GM12878 (cell line): ENCODE measurements around the gene NUP54. TPM values are rescaled to one million over a fixed set of nuclear protein-coding genes. Genes with fewer than 3 reads are reported as not detected.

Experiments used
- ATAC-seq: fragments of 200-7000 bp; cut with Tn5 transposase; 3 replicates; pipeline ENCODE4 v1.9.1; 2020; ENCODE audit warnings: mild to moderate bottlenecking, moderate library complexity
- BruUV-seq: library from RNA; stranded (reverse); fragments of 400-500 nt; replicated peaks from 2 replicates; lab custom pipeline; 2021; lab: Mats Ljungman, UMichigan
- CTCF ChIA-PET: fragments of 300-600 bp; sonication (Branson Sonifier 250); formaldehyde crosslinking; extraction: SDS; loops from one replicate; lab custom pipeline; 2021; ENCODE audit warnings: inconsistent platforms; lab: Yijun Ruan, JAX
- POLR2A ChIA-PET: fragments of 350-600 bp; formaldehyde crosslinking; extraction: SDS; loops from one replicate; lab custom pipeline; 2021; ENCODE audit warnings: inconsistent platforms; lab: Charles Lee
- RAD21 ChIA-PET: fragments of 300-600 bp; sonication (Branson Sonifier 250); formaldehyde crosslinking; loops from one replicate; lab custom pipeline; 2023; ENCODE audit warnings: antibody characterized with exemption; ENCODE audit not compliant: unreplicated experiment; lab: Charles Lee
- SMC1A ChIA-PET: fragments of 300-600 bp; sonication (Branson Sonifier 250); formaldehyde crosslinking; loops from one replicate; lab custom pipeline; 2023; ENCODE audit not compliant: unreplicated experiment, uncharacterized antibody; lab: Charles Lee
- DNase-seq: peaks from one replicate; pipeline ENCODE4 v3.0.0-alpha.2; 2011; ENCODE audit warnings: low read depth, low spot score
- FAIRE-seq: peaks from 3 replicates; lab custom pipeline; 2011; peaks lifted over from hg19 to GRCh38; lab: Jason Lieb, UNC
- H2AFZ ChIP-seq: 2 replicates; pipeline ENCODE4 v1.6.0; 2011; ENCODE audit warnings: low read depth, low read length, control low read depth; ENCODE audit not compliant: control insufficient read depth
- H3K27ac ChIP-seq: 2 replicates; pipeline ENCODE4 v1.5.1; 2011; ENCODE audit warnings: control low read depth; ENCODE audit not compliant: control insufficient read depth, insufficient read depth
- H3K27me3 ChIP-seq, 2 experiments: replicated peaks in 1 of 2; 2 replicates each; pipeline versions ENCODE4 v1.6.0 to v1.6.1; 2011; ENCODE audit warnings: low read length in 1 of 2; ENCODE audit not compliant: control insufficient read depth in 2 of 2, insufficient read depth in 2 of 2
- H3K36me3 ChIP-seq, 2 experiments: 2 replicates each; pipeline ENCODE4 v1.5.1; 2011; ENCODE audit warnings: low read length in 1 of 2; ENCODE audit not compliant: control insufficient read depth in 2 of 2, insufficient read depth in 2 of 2
- H3K4me1 ChIP-seq: 2 replicates; pipeline ENCODE4 v1.6.1; 2011; ENCODE audit warnings: mild to moderate bottlenecking, low read length, moderate library complexity, mixed read lengths; ENCODE audit not compliant: control insufficient read depth, insufficient read depth
- H3K4me2 ChIP-seq: 2 replicates; pipeline ENCODE4 v1.6.0; 2011; ENCODE audit warnings: control low read depth; ENCODE audit not compliant: control insufficient read depth, insufficient read depth
- H3K4me3 ChIP-seq: fragments of 200-600 bp; sonication (generic); 2 replicates; pipeline ENCODE4 v1.5.1; 2016
- H3K79me2 ChIP-seq: 2 replicates; pipeline ENCODE4 v1.6.0; 2011; ENCODE audit warnings: low read length; ENCODE audit not compliant: control insufficient read depth, insufficient read depth
- H3K9ac ChIP-seq: 2 replicates; pipeline ENCODE4 v1.8.0; 2011; ENCODE audit warnings: low read length, control low read depth, mixed read lengths; ENCODE audit not compliant: control insufficient read depth, insufficient read depth
- H3K9me3 ChIP-seq: replicated peaks from 3 replicates; pipeline ENCODE4 v1.5.1; 2011; ENCODE audit warnings: mild to moderate bottlenecking, low read length; ENCODE audit not compliant: control insufficient read depth, insufficient read depth
- H4K20me1 ChIP-seq: 2 replicates; pipeline ENCODE4 v1.6.0; 2011; ENCODE audit not compliant: control insufficient read depth, insufficient read depth
- ATF7 ChIP-seq: fragments of 450-650 bp; IDR thresholded peaks from 2 replicates; pipeline ENCODE4 v1.6.1; 2016; ENCODE audit warnings: low read depth, mild to moderate bottlenecking
- CHD1 ChIP-seq: IDR thresholded peaks from 2 replicates; pipeline ENCODE4 v1.6.1; 2012; ENCODE audit warnings: low read depth, low read length, improper control_type of control experiment
- CUX1 ChIP-seq: IDR thresholded peaks from 2 replicates; pipeline ENCODE4 v1.6.1; 2012; ENCODE audit warnings: improper control_type of control experiment, low read depth, low read length; ENCODE audit not compliant: insufficient replicate concordance
- HCFC1 ChIP-seq: fragments of 150-350 bp; IDR thresholded peaks from 2 replicates; pipeline ENCODE4 v1.6.1; 2014; ENCODE audit warnings: low read length
- NR2C1 ChIP-seq: fragments of 450-650 bp; IDR thresholded peaks from 2 replicates; pipeline ENCODE4 v1.6.1; 2017; ENCODE audit warnings: antibody characterized with exemption, mild to moderate bottlenecking, moderate library complexity
- NR2C2 ChIP-seq: IDR thresholded peaks from 2 replicates; pipeline ENCODE4 v1.6.1; 2011; ENCODE audit warnings: borderline replicate concordance, low read depth; ENCODE audit not compliant: control insufficient read depth, insufficient read length
- PKNOX1 ChIP-seq: fragments of 450-650 bp; IDR thresholded peaks from 2 replicates; pipeline ENCODE4 v1.6.1; 2016; ENCODE audit warnings: mild to moderate bottlenecking
- SRF ChIP-seq, 2 experiments: IDR thresholded peaks; 2 replicates each; pipeline ENCODE4 v1.6.1; 2011; ENCODE audit warnings: low read depth in 2 of 2, low read length in 2 of 2, mild to moderate bottlenecking in 1 of 2, moderate library complexity in 1 of 2
- WGBS: methylation state at CpG from one replicate; pipeline ENCODE4 v1.1.6; 2016; ENCODE audit warnings: low lambda C conversion rate; ENCODE audit not compliant: insufficient replicate concordance, insufficient coverage; ENCODE audit errors: missing lambda C conversion rate; 5-methylcytosine and 5-hydroxymethylcytosine counted together
- in situ Hi-C: fragments of 300-500 bp; cut with MboI; formaldehyde crosslinking; loops from 9 replicates; pipeline ENCODE4 v1.14.3; 2018; ENCODE audit warnings: mixed read lengths
- intact Hi-C: fragments of 100-400 bp; cut with micrococcal nuclease; formaldehyde crosslinking; loops from one replicate; pipeline ENCODE4 v1.14.2; 2022; ENCODE audit not compliant: unreplicated experiment
- polyA plus RNA-seq, 11 experiments: library from polyadenylated mRNA; depleted of rRNA in 4 of 11; unstranded in 6 of 11; stranded (reverse) in 5 of 11; fragments of >200 nt; fragmentation: Nextera tagmentation in 4 of 11; fragmentation: Illumina TruSeq in 1 of 11; extraction: Ambion mirVana in 4 of 11; extraction: Trizol in 1 of 11; gene quantifications; 1 replicate in 1 of 11; 2 replicates in 10 of 11; pipeline versions ENCODE4 v1.2.1 to v1.2.3, GENCODE V29; 2011 to 2016; ENCODE audit warnings: inconsistent platforms in 2 of 11, missing spikeins in 2 of 11, low read depth in 1 of 11
- total RNA-seq, 4 experiments: library from RNA; depleted of rRNA in 3 of 4; stranded (reverse); fragments of >200 nt in 3 of 4; fragmentation: Illumina TruSeq in 1 of 4; extraction: Trizol in 1 of 4; gene quantifications; 2 replicates each; pipeline versions ENCODE4 v1.2.1 to v1.2.3, GENCODE V29; 2013 to 2021
- TF ChIP-seq, protein P1 (sequence below): fragments of 450-650 bp; IDR thresholded peaks from 2 replicates; pipeline ENCODE4 v1.6.1; 2017; ENCODE audit warnings: mild to moderate bottlenecking, moderate library complexity
- TF ChIP-seq, protein P2 (sequence below): fragments of 450-650 bp; IDR thresholded peaks from 2 replicates; pipeline ENCODE4 v1.6.1; 2017; ENCODE audit warnings: mild to moderate bottlenecking

The NUP54 gene
- total and polyA plus RNA-seq, 10 of the 15 experiments (the other 5 are each of a cell fraction or from before 2014, with no cell fraction given), result 17.5 to 69.0 (median 42.3) TPM

- Histone ChIP-seq H3K36me3 (peaks cover 0 to 3% of the 10 kb centered on the region in 2 experiments; a peak in 2 of 4 replicates), H3K9ac (no peak overlapping the region), H3K4me3 (no peak overlapping the region), H2AFZ (no peak overlapping the region), H3K4me2 (no peak overlapping the region), H3K79me2 (no peaks in the 10 kb centered on the region; the same call in none of the 2 replicates), H4K20me1 (no peaks in the 10 kb centered on the region), H3K27ac (no peak overlapping the region), H3K4me1 (peaks cover 21% of the 10 kb centered on the region), H3K27me3 (no peaks in the 10 kb centered on the region), H3K9me3 (peaks cover 6% of the 10 kb centered on the region; the same call in 2 of the 3 replicates)
- ATAC-seq, result no peak
- intact Hi-C loops (no loop called here), in situ Hi-C loops (no loop called here)
- no TSS peak for BruUV-seq
- 73% methylated on average over 2 of the region's 2 CpGs for WGBS
- CTCF ChIA-PET, result interaction anchor here (4.3 kb wide), 1 partner anchor 13 kb away, joined by 25 read pairs; no protein-coding TSS in a partner anchor
- RAD21 ChIA-PET, result no interaction called here
- no peak for FAIRE-seq
- DNase-seq, result no peak
- POLR2A ChIA-PET, result no interaction called here
- SMC1A ChIA-PET, result no interaction called here
- TF ChIP-seq, protein P1, sequence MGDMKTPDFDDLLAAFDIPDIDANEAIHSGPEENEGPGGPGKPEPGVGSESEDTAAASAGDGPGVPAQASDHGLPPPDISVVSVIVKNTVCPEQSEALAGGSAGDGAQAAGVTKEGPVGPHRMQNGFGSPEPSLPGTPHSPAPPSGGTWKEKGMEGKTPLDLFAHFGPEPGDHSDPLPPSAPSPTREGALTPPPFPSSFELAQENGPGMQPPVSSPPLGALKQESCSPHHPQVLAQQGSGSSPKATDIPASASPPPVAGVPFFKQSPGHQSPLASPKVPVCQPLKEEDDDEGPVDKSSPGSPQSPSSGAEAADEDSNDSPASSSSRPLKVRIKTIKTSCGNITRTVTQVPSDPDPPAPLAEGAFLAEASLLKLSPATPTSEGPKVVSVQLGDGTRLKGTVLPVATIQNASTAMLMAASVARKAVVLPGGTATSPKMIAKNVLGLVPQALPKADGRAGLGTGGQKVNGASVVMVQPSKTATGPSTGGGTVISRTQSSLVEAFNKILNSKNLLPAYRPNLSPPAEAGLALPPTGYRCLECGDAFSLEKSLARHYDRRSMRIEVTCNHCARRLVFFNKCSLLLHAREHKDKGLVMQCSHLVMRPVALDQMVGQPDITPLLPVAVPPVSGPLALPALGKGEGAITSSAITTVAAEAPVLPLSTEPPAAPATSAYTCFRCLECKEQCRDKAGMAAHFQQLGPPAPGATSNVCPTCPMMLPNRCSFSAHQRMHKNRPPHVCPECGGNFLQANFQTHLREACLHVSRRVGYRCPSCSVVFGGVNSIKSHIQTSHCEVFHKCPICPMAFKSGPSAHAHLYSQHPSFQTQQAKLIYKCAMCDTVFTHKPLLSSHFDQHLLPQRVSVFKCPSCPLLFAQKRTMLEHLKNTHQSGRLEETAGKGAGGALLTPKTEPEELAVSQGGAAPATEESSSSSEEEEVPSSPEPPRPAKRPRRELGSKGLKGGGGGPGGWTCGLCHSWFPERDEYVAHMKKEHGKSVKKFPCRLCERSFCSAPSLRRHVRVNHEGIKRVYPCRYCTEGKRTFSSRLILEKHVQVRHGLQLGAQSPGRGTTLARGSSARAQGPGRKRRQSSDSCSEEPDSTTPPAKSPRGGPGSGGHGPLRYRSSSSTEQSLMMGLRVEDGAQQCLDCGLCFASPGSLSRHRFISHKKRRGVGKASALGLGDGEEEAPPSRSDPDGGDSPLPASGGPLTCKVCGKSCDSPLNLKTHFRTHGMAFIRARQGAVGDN, result no peak
- no peak for TF ChIP-seq SRF (IDR thresholded peaks at IDR 0.05; ENCODE audit: low read depth in 2 of 2, low read length in 2 of 2)
- no peak for TF ChIP-seq HCFC1
- no peak for TF ChIP-seq ATF7
- TF ChIP-seq CUX1, result no peak
- TF ChIP-seq PKNOX1, result no peak
- TF ChIP-seq CHD1, result no peak
- TF ChIP-seq NR2C2, result no peak
- no peak for TF ChIP-seq NR2C1
- TF ChIP-seq, protein P2, sequence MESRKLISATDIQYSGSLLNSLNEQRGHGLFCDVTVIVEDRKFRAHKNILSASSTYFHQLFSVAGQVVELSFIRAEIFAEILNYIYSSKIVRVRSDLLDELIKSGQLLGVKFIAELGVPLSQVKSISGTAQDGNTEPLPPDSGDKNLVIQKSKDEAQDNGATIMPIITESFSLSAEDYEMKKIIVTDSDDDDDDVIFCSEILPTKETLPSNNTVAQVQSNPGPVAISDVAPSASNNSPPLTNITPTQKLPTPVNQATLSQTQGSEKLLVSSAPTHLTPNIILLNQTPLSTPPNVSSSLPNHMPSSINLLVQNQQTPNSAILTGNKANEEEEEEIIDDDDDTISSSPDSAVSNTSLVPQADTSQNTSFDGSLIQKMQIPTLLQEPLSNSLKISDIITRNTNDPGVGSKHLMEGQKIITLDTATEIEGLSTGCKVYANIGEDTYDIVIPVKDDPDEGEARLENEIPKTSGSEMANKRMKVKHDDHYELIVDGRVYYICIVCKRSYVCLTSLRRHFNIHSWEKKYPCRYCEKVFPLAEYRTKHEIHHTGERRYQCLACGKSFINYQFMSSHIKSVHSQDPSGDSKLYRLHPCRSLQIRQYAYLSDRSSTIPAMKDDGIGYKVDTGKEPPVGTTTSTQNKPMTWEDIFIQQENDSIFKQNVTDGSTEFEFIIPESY, result no peak
These were observed 44.0 kb upstream of the NUP54 start for GRCh38 chr4:76192236-76192635.
